Stomach smooth muscle (tissue), 2 donors: ENCODE results near the gene SLC37A1.
A peak's percentile ranks its signal among the peaks of the same experiment; 100 is the strongest.

Experiments
- H3K27ac ChIP-seq: one replicate; pipeline ENCODE4 v1.7.0; 2013; ENCODE audit warnings: mild to moderate bottlenecking, low read length, inconsistent platforms
- H3K27me3 ChIP-seq, 2 donors: one replicate each; pipeline ENCODE4 v1.7.0; 2013; ENCODE audit warnings: low read length in 2 of 2; ENCODE audit not compliant: insufficient read depth in 2 of 2, control insufficient read depth in 1 of 2
- H3K36me3 ChIP-seq, 2 donors: one replicate each; pipeline ENCODE4 v1.7.0; 2013; ENCODE audit warnings: low read length in 2 of 2; ENCODE audit not compliant: control insufficient read depth in 2 of 2, insufficient read depth in 2 of 2
- H3K4me1 ChIP-seq: one replicate; pipeline ENCODE4 v1.7.0; 2013; ENCODE audit warnings: low read length; ENCODE audit not compliant: control insufficient read depth, insufficient read depth
- H3K4me3 ChIP-seq, 2 donors: one replicate each; pipeline ENCODE4 v1.7.0; 2013; ENCODE audit warnings: low read length in 2 of 2
- H3K9ac ChIP-seq, 2 donors: one replicate each; pipeline ENCODE4 v1.7.0; 2013; ENCODE audit warnings: low read length in 2 of 2, mild to moderate bottlenecking in 1 of 2
- H3K9me3 ChIP-seq, 2 donors: one replicate each; pipeline ENCODE4 v1.7.0; 2013; ENCODE audit warnings: low read length in 2 of 2; ENCODE audit not compliant: control insufficient read depth in 2 of 2
- donor health status: healthy.
- donor health status: Pancreatic carcinoma.

SLC37A1 gene

GRCh38 chr21:42530167-42530518, 16.5 kb downstream of the SLC37A1 start:
- Histone ChIP-seq H3K9ac (no peak overlapping the region), H3K36me3 (peaks cover 0 to 3% of the 10 kb centered on the region in 2 donors), H3K4me3 (no peak overlapping the region), H3K4me1 (peaks cover 36% of the 10 kb centered on the region), H3K27ac (no peak overlapping the region), H3K9me3 (no peaks in the 10 kb centered on the region), H3K27me3 (no peaks in the 10 kb centered on the region)

- no peak overlapping the region for H3K27ac ChIP-seq
- peaks cover 25% of the 10 kb centered on the region for H3K4me1 ChIP-seq
- H3K27me3 ChIP-seq, result no peaks in the 10 kb centered on the region
- peaks cover 0 to 6% of the 10 kb centered on the region in 2 donors for H3K36me3 ChIP-seq
- H3K4me3 ChIP-seq, result no peak overlapping the region
- no peaks in the 10 kb centered on the region for H3K9me3 ChIP-seq
- no peak overlapping the region for H3K9ac ChIP-seq
Observed at GRCh38 chr21:42531771-42532170, 18.1 kb downstream of the SLC37A1 start.

- H3K4me1 ChIP-seq, result peaks cover 22% of the 10 kb centered on the region
- no peak overlapping the region for H3K27ac ChIP-seq
- H3K9me3 ChIP-seq, result no peaks in the 10 kb centered on the region
- H3K9ac ChIP-seq, result no peak overlapping the region
- H3K4me3 ChIP-seq, result peak overlapping the region in 1 of 2 donors; percentile 44
- peaks cover 0 to 6% of the 10 kb centered on the region in 2 donors for H3K36me3 ChIP-seq
- H3K27me3 ChIP-seq, result no peaks in the 10 kb centered on the region
Observed at GRCh38 chr21:42532466-42533181, 19.0 kb downstream of the SLC37A1 start.

- Histone ChIP-seq H3K27ac (no peak overlapping the region), H3K36me3 (peaks cover 0 to 6% of the 10 kb centered on the region in 2 donors)
Observed at GRCh38 chr21:42533306-42533962, 19.8 kb downstream of the SLC37A1 start.

GRCh38 chr21:42533963-42534355, 20.3 kb downstream of the SLC37A1 start:
- Histone ChIP-seq H3K9ac (no peak overlapping the region), H3K4me1 (peaks cover 16% of the 10 kb centered on the region), H3K4me3 (no peak overlapping the region)

More at GRCh38 chr21:42533306-42533962, 19.8 kb downstream of the SLC37A1 start:
- no peak overlapping the region for H3K9ac ChIP-seq
- no peaks in the 10 kb centered on the region for H3K9me3 ChIP-seq
- peak overlapping the region in 1 of 2 donors; percentile 44 for H3K4me3 ChIP-seq
- H3K27me3 ChIP-seq, result no peaks in the 10 kb centered on the region
- H3K4me1 ChIP-seq, result peaks cover 16% of the 10 kb centered on the region

GRCh38 chr21:42534421-42535378, 21.0 kb downstream of the SLC37A1 start:
- peaks cover 16% of the 10 kb centered on the region for H3K4me1 ChIP-seq

More at GRCh38 chr21:42533963-42534355, 20.3 kb downstream of the SLC37A1 start:
- no peaks in the 10 kb centered on the region for H3K9me3 ChIP-seq
- peaks cover 0 to 6% of the 10 kb centered on the region in 2 donors for H3K36me3 ChIP-seq
- no peak overlapping the region for H3K27ac ChIP-seq
- H3K27me3 ChIP-seq, result no peaks in the 10 kb centered on the region

GRCh38 chr21:42535602-42536171, 22.0 kb downstream of the SLC37A1 start:
- no peak overlapping the region for H3K9ac ChIP-seq
- H3K9me3 ChIP-seq, result no peaks in the 10 kb centered on the region
- no peak overlapping the region for H3K27ac ChIP-seq
- H3K4me3 ChIP-seq, result no peak overlapping the region
- no peaks in the 10 kb centered on the region for H3K27me3 ChIP-seq
- H3K4me1 ChIP-seq, result peaks cover 16% of the 10 kb centered on the region
- peaks cover 2 to 9% of the 10 kb centered on the region in 2 donors for H3K36me3 ChIP-seq

More at GRCh38 chr21:42534421-42535378, 21.0 kb downstream of the SLC37A1 start:
- H3K27me3 ChIP-seq, result no peaks in the 10 kb centered on the region
- H3K4me3 ChIP-seq, result peak overlapping the region in 1 of 2 donors; percentile 15
- peaks cover under 1 to 9% of the 10 kb centered on the region in 2 donors for H3K36me3 ChIP-seq
- no peak overlapping the region for H3K27ac ChIP-seq
- no peak overlapping the region for H3K9ac ChIP-seq
- H3K9me3 ChIP-seq, result no peaks in the 10 kb centered on the region

GRCh38 chr21:42536601-42537000, 22.9 kb downstream of the SLC37A1 start:
- Histone ChIP-seq H3K4me1 (peaks cover 16% of the 10 kb centered on the region), H3K36me3 (peaks cover 2 to 11% of the 10 kb centered on the region in 2 donors), H3K9ac (no peak overlapping the region), H3K4me3 (no peak overlapping the region), H3K27ac (no peak overlapping the region), H3K27me3 (no peaks in the 10 kb centered on the region), H3K9me3 (no peaks in the 10 kb centered on the region)

GRCh38 chr21:42537106-42537742, 23.6 kb downstream of the SLC37A1 start:
- H3K36me3 ChIP-seq, result peaks cover 2 to 11% of the 10 kb centered on the region in 2 donors
- H3K9ac ChIP-seq, result no peak overlapping the region
- no peak overlapping the region for H3K4me3 ChIP-seq
- H3K4me1 ChIP-seq, result peaks cover 16% of the 10 kb centered on the region
- no peaks in the 10 kb centered on the region for H3K9me3 ChIP-seq
- H3K27me3 ChIP-seq, result no peaks in the 10 kb centered on the region
- no peak overlapping the region for H3K27ac ChIP-seq
